ENCODE data around the gene OS9. TPM values are rescaled to one million over a fixed set of nuclear protein-coding genes. Genes with fewer than 3 reads are reported as not detected.

The OS9 gene
- total RNA-seq, 2 experiments from 2014 or later, result 100 to 107 TPM

- H3K27ac Mint-ChIP-seq, result peak overlapping the region; percentile 80
- peak overlapping the region; percentile 83 for H3K4me3 Mint-ChIP-seq
- ATAC-seq (peak; percentile 20), DNase-seq (no peak)
- H3K9me3 Mint-ChIP-seq (ENCODE audit: insufficient read depth), result no peaks in the 10 kb centered on the region
- peaks cover 12% of the 10 kb centered on the region for H3K27me3 Mint-ChIP-seq (ENCODE audit: low read depth)
- peaks cover 20% of the 10 kb centered on the region for H3K36me3 Mint-ChIP-seq (ENCODE audit: low read depth)
- peaks cover 34% of the 10 kb centered on the region for H3K4me1 Mint-ChIP-seq (ENCODE audit: low read depth)
- POLR2A ChIA-PET, result interaction anchor here (0.6 to 1.8 kb wide), 3 partner anchors 9 to 149 kb away, joined by 4 to 5 read pairs (median 5); no protein-coding TSS in a partner anchor
- CTCF ChIA-PET, result interaction anchor here (0.8 to 5.4 kb wide), 8 partner anchors 10 to 138 kb away, joined by 3 to 72 read pairs (median 4); partner anchors contain the start of genes MARCHF9 and TSFM
These were observed 71.9 kb downstream of the OS9 start for GRCh38 chr12:57765698-57766463.

- Mint-ChIP-seq H3K4me3 (peak within 1 kb of the TSS; percentile 83), H3K9me3 (ENCODE audit: insufficient read depth) (no peaks in the 10 kb centered on the region), H3K36me3 (ENCODE audit: low read depth) (peaks cover 20% of the 10 kb centered on the region), H3K27ac (no peak within 1 kb of the TSS), H3K4me1 (ENCODE audit: low read depth) (peaks cover 40% of the 10 kb centered on the region), H3K27me3 (ENCODE audit: low read depth) (peaks cover 12% of the 10 kb centered on the region)
- ChIA-PET POLR2A (interaction anchor here (0.6 to 1.8 kb wide), 5 partner anchors 10 to 150 kb away, joined by 3 to 5 read pairs (median 4); partner anchors contain the start of gene TSFM), CTCF (interaction anchor here (0.8 to 5.4 kb wide), 8 partner anchors 10 to 138 kb away, joined by 3 to 72 read pairs (median 4); partner anchors contain the start of genes MARCHF9 and TSFM)
- DNase-seq, result no peak
- ATAC-seq, result no peak
These were observed 72.8 kb downstream of the OS9 start, which contains the start of gene CYP27B1 for GRCh38 chr12:57766464-57767304. TSS of gene CYP27B1 (minus strand) at chr12:57767078. CDS start at chr12:57767041, 37 bp downstream.

- DNase-seq (no peak), ATAC-seq (no peak)
- no peak overlapping the region for H3K27ac Mint-ChIP-seq
- peaks cover 12% of the 10 kb centered on the region for H3K27me3 Mint-ChIP-seq (ENCODE audit: low read depth)
- no peak overlapping the region for H3K4me3 Mint-ChIP-seq
- H3K9me3 Mint-ChIP-seq (ENCODE audit: insufficient read depth), result no peaks in the 10 kb centered on the region
- ChIA-PET POLR2A (interaction anchor here (0.8 to 1.8 kb wide), 4 partner anchors 11 to 132 kb away, joined by 3 to 5 read pairs (median 4); partner anchors contain the start of gene TSFM), CTCF (interaction anchor here (1.0 to 5.4 kb wide), 6 partner anchors 8 to 137 kb away, joined by 3 to 72 read pairs (median 9); partner anchors contain the start of gene MARCHF9)
- H3K4me1 Mint-ChIP-seq (ENCODE audit: low read depth), result peaks cover 42% of the 10 kb centered on the region
- H3K36me3 Mint-ChIP-seq (ENCODE audit: low read depth), result peaks cover 20% of the 10 kb centered on the region
These were observed 73.4 kb downstream of the OS9 start for GRCh38 chr12:57767305-57767698.

- CTCF ChIA-PET, result interaction anchor here (1.0 to 5.4 kb wide), 5 partner anchors 8 to 136 kb away, joined by 3 to 72 read pairs (median 10); partner anchors contain the start of gene MARCHF9
- H3K27me3 Mint-ChIP-seq (ENCODE audit: low read depth), result peaks cover 12% of the 10 kb centered on the region
- no peaks in the 10 kb centered on the region for H3K9me3 Mint-ChIP-seq (ENCODE audit: insufficient read depth)
- H3K36me3 Mint-ChIP-seq (ENCODE audit: low read depth), result peaks cover 20% of the 10 kb centered on the region
- POLR2A ChIA-PET, result interaction anchor here (1.7 to 1.8 kb wide), 2 partner anchors 8 to 11 kb away, joined by 5 read pairs; no protein-coding TSS in a partner anchor
- H3K27ac Mint-ChIP-seq, result no peak overlapping the region
- DNase-seq (no peak), ATAC-seq (no peak)
- H3K4me1 Mint-ChIP-seq (ENCODE audit: low read depth), result peaks cover 44% of the 10 kb centered on the region
- H3K4me3 Mint-ChIP-seq, result no peak overlapping the region
These were observed 73.9 kb downstream of the OS9 start for GRCh38 chr12:57767876-57768275.

GRCh38 chr12:57769594-57769993 is 75.7 kb downstream of the OS9 start:
- H3K9me3 Mint-ChIP-seq (ENCODE audit: insufficient read depth), result no peaks in the 10 kb centered on the region
- peaks cover 9% of the 10 kb centered on the region for H3K27me3 Mint-ChIP-seq (ENCODE audit: low read depth)
- ATAC-seq, result no peak
- no peak for DNase-seq
- H3K4me1 Mint-ChIP-seq (ENCODE audit: low read depth), result peaks cover 44% of the 10 kb centered on the region
- no peak overlapping the region for H3K27ac Mint-ChIP-seq
- peaks cover 24% of the 10 kb centered on the region for H3K36me3 Mint-ChIP-seq (ENCODE audit: low read depth)
- H3K4me3 Mint-ChIP-seq, result no peak overlapping the region
- CTCF ChIA-PET, result interaction anchor here (1.1 to 5.4 kb wide), 2 partner anchors 10 to 13 kb away, joined by 3 to 72 read pairs; partner anchors contain the start of gene MARCHF9
- POLR2A ChIA-PET, result no interaction called here

DNA sequence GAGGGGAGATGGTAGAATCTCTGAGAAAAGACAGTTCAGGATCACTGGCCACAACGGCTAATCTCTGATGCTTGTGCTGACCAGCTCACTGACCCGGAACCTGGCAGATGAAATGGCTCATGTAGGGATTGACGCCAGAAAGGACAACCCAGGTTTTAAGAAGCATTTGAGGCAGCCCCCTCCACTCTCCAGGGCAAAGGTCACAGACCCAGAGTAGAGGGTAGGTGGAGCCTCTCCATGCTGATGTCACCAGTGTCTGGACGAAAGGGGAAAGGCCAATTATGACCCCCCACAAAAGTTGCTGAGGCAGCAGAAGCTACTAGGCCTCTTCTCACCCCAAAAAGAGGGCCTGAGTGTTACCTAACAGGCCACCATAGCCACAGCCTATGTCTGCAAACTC is 76.8 kb downstream of the OS9 start:
- H3K27me3 Mint-ChIP-seq (ENCODE audit: low read depth), result peaks cover 7% of the 10 kb centered on the region
- ChIA-PET POLR2A (no interaction called here), CTCF (interaction anchor here (1.0 to 1.1 kb wide), 2 partner anchors 11 to 14 kb away, joined by 3 read pairs; no protein-coding TSS in a partner anchor)
- H3K9me3 Mint-ChIP-seq (ENCODE audit: insufficient read depth), result no peaks in the 10 kb centered on the region
- peak overlapping the region; percentile 61 for H3K27ac Mint-ChIP-seq
- peaks cover 25% of the 10 kb centered on the region for H3K36me3 Mint-ChIP-seq (ENCODE audit: low read depth)
- DNase-seq (no peak), ATAC-seq (no peak)
- H3K4me3 Mint-ChIP-seq, result peak overlapping the region; percentile 39
- peaks cover 33% of the 10 kb centered on the region for H3K4me1 Mint-ChIP-seq (ENCODE audit: low read depth)

Small RNA genes lying within 50 kb of the gene (microRNA-seq; reads per million reads assigned to microRNA genes)
- not detected for gene MIR6759

Other genes with a start within 250 kb of the OS9 start
- not detected for gene INHBE, start 238.8 kb upstream of the OS9 start, total RNA-seq
- 1 to 10 TPM in 1 of 2 experiments, under 1 TPM in 1; 0.68 to 1.9 TPM for gene GLI1, start 234.3 kb upstream of the OS9 start, total RNA-seq
- gene ARHGAP9, start 214.3 kb upstream of the OS9 start, total RNA-seq, result 100 to 1,000 TPM; 243 to 248 TPM
- gene MARS1, start 206.1 kb upstream of the OS9 start, total RNA-seq, result 100 to 1,000 TPM; 275 to 291 TPM
- gene DDIT3, start 173.6 kb upstream of the OS9 start, total RNA-seq, result 10 to 100 TPM; 14.9 to 15.0 TPM
- 10 to 100 TPM; 68.4 to 71.4 TPM for gene MBD6, start 171.3 kb upstream of the OS9 start, total RNA-seq
- gene DCTN2, start 146.9 kb upstream of the OS9 start, total RNA-seq, result 10 to 100 TPM; 89.3 to 96.5 TPM
- 1 to 10 TPM in 1 of 2 experiments, under 1 TPM in 1; 0.99 to 1.4 TPM for gene KIF5A, start 144.1 kb upstream of the OS9 start, total RNA-seq
- gene PIP4K2C, start 102.9 kb upstream of the OS9 start, total RNA-seq, result 10 to 100 TPM; 16.8 to 17.9 TPM
- 10 to 100 TPM; 15.4 to 17.8 TPM for gene DTX3, start 89.3 kb upstream of the OS9 start, total RNA-seq
- under 1 TPM; 0.37 TPM for gene ARHGEF25, start 82.7 kb upstream of the OS9 start, total RNA-seq
- gene B4GALNT1, start 60.9 kb upstream of the OS9 start, total RNA-seq, result under 1 TPM; 0.84 to 0.99 TPM
- 10 to 100 TPM; 68.6 to 72.5 TPM for gene AGAP2, start 44.6 kb downstream of the OS9 start, total RNA-seq
- gene TSPAN31, start 50.9 kb downstream of the OS9 start, total RNA-seq, result 10 to 100 TPM; 12.9 to 13.3 TPM
- 100 to 1,000 TPM; 132 to 146 TPM for gene CDK4, start 58.2 kb downstream of the OS9 start, total RNA-seq
- 10 to 100 TPM; 23.6 to 24.4 TPM for gene MARCHF9, start 61.0 kb downstream of the OS9 start, total RNA-seq
- 1 to 10 TPM; 2.3 to 2.6 TPM for gene CYP27B1, start 72.9 kb downstream of the OS9 start, total RNA-seq
- 10 to 100 TPM; 26.3 to 28.8 TPM for gene METTL1, start 78.0 kb downstream of the OS9 start, total RNA-seq
- 1 to 10 TPM; 3.1 to 3.2 TPM for gene EEF1AKMT3, start 78.5 kb downstream of the OS9 start, total RNA-seq
- 10 to 100 TPM; 35.0 to 35.8 TPM for gene TSFM, start 88.7 kb downstream of the OS9 start, total RNA-seq
- gene AVIL, start 124.6 kb downstream of the OS9 start, total RNA-seq, result 1 to 10 TPM; 2.3 to 2.5 TPM
- 100 to 1,000 TPM; 100 to 114 TPM for gene CTDSP2, start 152.6 kb downstream of the OS9 start, total RNA-seq
- gene ATP23, start 247.4 kb downstream of the OS9 start, total RNA-seq, result 10 to 100 TPM; 19.3 to 21.3 TPM

Measured in activated CD8-positive, alpha-beta T cell treated with anti-CD3 and anti-CD28 coated beads, Interleukin-2, amount 10 ng/mL, durations not matched to agents 7 days and 5 days (primary cell).